ENCODE data around the gene KCNC3. TPM values are rescaled to one million over a fixed set of nuclear protein-coding genes. Genes with fewer than 3 reads are reported as not detected.

Gene KCNC3
- total and polyA plus RNA-seq, 2 of the 13 experiments (the other 11 are each of a cell fraction or from before 2014, with no cell fraction given) = 0.29 to 1.7 TPM

GRCh38 chr19:50376166-50377050 is 47.2 kb upstream of the KCNC3 start, which contains the start of gene NR1H2 (continued):
- TF ChIP-seq, protein P1, sequence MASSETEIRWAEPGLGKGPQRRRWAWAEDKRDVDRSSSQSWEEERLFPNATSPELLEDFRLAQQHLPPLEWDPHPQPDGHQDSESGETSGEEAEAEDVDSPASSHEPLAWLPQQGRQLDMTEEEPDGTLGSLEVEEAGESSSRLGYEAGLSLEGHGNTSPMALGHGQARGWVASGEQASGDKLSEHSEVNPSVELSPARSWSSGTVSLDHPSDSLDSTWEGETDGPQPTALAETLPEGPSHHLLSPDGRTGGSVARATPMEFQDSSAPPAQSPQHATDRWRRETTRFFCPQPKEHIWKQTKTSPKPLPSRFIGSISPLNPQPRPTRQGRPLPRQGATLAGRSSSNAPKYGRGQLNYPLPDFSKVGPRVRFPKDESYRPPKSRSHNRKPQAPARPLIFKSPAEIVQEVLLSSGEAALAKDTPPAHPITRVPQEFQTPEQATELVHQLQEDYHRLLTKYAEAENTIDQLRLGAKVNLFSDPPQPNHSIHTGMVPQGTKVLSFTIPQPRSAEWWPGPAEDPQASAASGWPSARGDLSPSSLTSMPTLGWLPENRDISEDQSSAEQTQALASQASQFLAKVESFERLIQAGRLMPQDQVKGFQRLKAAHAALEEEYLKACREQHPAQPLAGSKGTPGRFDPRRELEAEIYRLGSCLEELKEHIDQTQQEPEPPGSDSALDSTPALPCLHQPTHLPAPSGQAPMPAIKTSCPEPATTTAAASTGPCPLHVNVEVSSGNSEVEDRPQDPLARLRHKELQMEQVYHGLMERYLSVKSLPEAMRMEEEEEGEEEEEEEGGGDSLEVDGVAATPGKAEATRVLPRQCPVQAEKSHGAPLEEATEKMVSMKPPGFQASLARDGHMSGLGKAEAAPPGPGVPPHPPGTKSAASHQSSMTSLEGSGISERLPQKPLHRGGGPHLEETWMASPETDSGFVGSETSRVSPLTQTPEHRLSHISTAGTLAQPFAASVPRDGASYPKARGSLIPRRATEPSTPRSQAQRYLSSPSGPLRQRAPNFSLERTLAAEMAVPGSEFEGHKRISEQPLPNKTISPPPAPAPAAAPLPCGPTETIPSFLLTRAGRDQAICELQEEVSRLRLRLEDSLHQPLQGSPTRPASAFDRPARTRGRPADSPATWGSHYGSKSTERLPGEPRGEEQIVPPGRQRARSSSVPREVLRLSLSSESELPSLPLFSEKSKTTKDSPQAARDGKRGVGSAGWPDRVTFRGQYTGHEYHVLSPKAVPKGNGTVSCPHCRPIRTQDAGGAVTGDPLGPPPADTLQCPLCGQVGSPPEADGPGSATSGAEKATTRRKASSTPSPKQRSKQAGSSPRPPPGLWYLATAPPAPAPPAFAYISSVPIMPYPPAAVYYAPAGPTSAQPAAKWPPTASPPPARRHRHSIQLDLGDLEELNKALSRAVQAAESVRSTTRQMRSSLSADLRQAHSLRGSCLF (CRISPR knock-in tag; IDR thresholded peaks at IDR 0.05; ENCODE audit: borderline replicate concordance) = no peak
- TF ChIP-seq HOXA5 (CRISPR knock-in tag; IDR thresholded peaks at IDR 0.05) (peak; percentile 65; the same call in 1 of the 2 replicates), MAFG (CRISPR knock-in tag; IDR thresholded peaks at IDR 0.05) (no peak), MTA3 (CRISPR knock-in tag; IDR thresholded peaks at IDR 0.05) (no peak), MTA1 (CRISPR knock-in tag; IDR thresholded peaks at IDR 0.05; ENCODE audit: borderline replicate concordance) (no peak), KAT7 (CRISPR knock-in tag; IDR thresholded peaks at IDR 0.05; ENCODE audit: borderline replicate concordance) (0 out of 2 replicates have a peak, but pooled peaks have one; percentile 59), ZNF609 (CRISPR knock-in tag; IDR thresholded peaks at IDR 0.05; ENCODE audit: borderline replicate concordance) (peak; percentile 46; the same call in 1 of the 2 replicates), EHMT2 (IDR thresholded peaks at IDR 0.05; ENCODE audit: borderline replicate concordance, low read depth, low read length) (peak; percentile 83; the same call in 1 of the 2 replicates), ARID5B (CRISPR knock-in tag; IDR thresholded peaks at IDR 0.05) (peak; percentile 48), ZSCAN9 (CRISPR knock-in tag; IDR thresholded peaks at IDR 0.05; ENCODE audit: borderline replicate concordance) (peak; percentile 70; the same call in 1 of the 2 replicates), DNMT1 (CRISPR knock-in tag; IDR thresholded peaks at IDR 0.05) (0 out of 2 replicates have a peak, but pooled peaks have one; percentile 75)
- TF ChIP-seq, protein P2, sequence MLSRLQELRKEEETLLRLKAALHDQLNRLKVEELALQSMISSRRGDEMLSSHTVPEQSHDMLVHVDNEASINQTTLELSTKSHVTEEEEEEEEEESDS (CRISPR knock-in tag; IDR thresholded peaks at IDR 0.05; ENCODE audit: borderline replicate concordance) = no peak
- TF ChIP-seq, protein P3, sequence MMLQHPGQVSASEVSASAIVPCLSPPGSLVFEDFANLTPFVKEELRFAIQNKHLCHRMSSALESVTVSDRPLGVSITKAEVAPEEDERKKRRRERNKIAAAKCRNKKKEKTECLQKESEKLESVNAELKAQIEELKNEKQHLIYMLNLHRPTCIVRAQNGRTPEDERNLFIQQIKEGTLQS (CRISPR knock-in tag; IDR thresholded peaks at IDR 0.05) = peak; percentile 51

Measured in HepG2 (cell line).